ENCODE results near the gene C1QTNF8. TPM values are rescaled to one million over a fixed set of nuclear protein-coding genes. Genes with fewer than 3 reads are reported as not detected.

The C1QTNF8 gene
- not detected in 2 replicates for total RNA-seq

GRCh38 chr16:1096169-1097082 lies at the start of gene C1QTNF8:
TSS of gene C1QTNF8 (minus strand) at chr16:1096244. CDS start at chr16:1094922, 1,322 bp downstream.
- H3K27me3 Mint-ChIP-seq = no peaks in the 10 kb centered on the region
- H3K36me3 Mint-ChIP-seq (ENCODE audit: low read depth) = no peaks in the 10 kb centered on the region
- no peak for DNase-seq
- intact Hi-C loops (cut with micrococcal nuclease) = no loop called here
- no peaks in the 10 kb centered on the region for H3K4me1 Mint-ChIP-seq
- H3K9me3 Mint-ChIP-seq = no peaks in the 10 kb centered on the region
- H3K4me3 Mint-ChIP-seq = no peak within 1 kb of the TSS
- H3K27ac Mint-ChIP-seq = no peak within 1 kb of the TSS

DNA sequence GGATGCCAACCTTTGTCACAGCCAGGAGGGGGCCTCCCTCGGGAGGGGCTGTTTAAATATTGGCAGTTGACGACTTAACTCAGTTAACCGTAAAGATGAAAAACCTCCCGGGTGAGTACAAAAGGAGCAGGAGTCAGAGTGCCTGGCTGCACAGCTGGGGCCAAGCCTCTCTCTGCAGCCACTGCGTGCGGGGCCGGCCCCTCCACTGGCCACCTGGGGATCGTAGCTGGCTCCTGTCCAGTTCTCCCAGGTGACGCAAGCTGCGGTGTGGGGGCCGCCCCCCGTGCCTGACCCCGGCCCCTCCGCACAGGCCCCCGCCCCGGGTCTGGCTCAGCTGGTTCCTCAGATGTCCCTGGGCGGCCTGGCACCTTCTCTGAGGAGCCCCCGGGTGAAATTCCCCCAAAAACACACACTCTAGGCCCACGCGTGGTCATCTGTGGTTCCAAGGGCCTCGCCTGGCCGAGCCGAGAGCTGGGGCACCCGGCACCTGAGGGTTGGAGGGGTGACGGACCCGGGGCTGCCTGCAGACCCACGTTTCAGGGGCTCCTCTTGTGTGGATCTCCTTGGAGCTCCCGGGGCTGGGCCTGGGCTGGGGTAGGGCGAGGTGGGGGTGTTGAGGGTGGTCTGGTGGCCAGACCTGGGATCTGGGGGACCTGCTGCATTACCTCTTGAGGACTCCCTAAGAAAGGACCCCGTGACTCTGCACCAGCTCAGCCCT lies 49.5 kb upstream of the C1QTNF8 start:
- no peaks in the 10 kb centered on the region for H3K4me1 Mint-ChIP-seq
- no peak overlapping the region for H3K27ac Mint-ChIP-seq
- intact Hi-C loops (cut with micrococcal nuclease) = no loop called here
- DNase-seq = no peak
- H3K4me3 Mint-ChIP-seq = no peak overlapping the region
- no peaks in the 10 kb centered on the region for H3K36me3 Mint-ChIP-seq (ENCODE audit: low read depth)
- H3K27me3 Mint-ChIP-seq = no peaks in the 10 kb centered on the region
- H3K9me3 Mint-ChIP-seq = no peaks in the 10 kb centered on the region

- Mint-ChIP-seq H3K27me3 (no peaks in the 10 kb centered on the region), H3K4me1 (no peaks in the 10 kb centered on the region), H3K27ac (no peak overlapping the region), H3K36me3 (ENCODE audit: low read depth) (no peaks in the 10 kb centered on the region), H3K4me3 (no peak overlapping the region), H3K9me3 (no peaks in the 10 kb centered on the region)
- intact Hi-C loops (cut with micrococcal nuclease) = no loop called here
- DNase-seq = no peak
Measured at GRCh38 chr16:1144476-1145382, 48.7 kb upstream of the C1QTNF8 start.

DNA sequence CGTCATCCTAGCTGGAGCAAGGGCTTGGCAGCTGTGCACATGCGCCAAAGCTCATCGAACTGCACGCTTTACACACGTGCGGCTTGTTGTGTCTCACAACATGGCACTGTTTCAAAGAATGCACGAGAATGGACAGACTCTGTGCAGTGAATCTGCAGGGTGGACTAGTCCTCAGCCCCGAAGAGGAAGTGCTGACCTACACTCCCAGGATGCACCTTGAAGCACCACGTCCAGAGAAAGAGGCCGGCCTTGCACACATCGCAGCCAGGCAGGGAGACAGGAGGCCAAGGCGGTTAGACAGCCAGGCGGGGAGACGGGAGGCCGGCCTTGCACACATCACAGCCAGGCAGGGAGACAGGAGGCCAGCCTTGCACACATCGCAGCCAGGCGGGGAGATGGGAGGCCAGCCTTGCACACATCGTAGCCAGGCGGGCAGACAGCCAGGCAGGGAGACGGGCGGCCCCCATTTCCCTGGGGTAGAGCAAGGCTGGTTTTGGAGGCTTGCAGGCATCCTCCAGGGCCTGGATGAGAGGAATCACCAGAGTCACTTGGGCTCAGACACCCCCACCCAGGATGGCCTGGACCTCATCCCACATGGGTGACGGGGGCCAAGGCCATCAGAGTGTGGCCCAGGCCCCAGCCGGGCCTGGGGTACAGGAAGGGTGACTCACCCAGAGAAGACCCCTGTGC lies 47.9 kb upstream of the C1QTNF8 start:
- Mint-ChIP-seq H3K4me1 (no peaks in the 10 kb centered on the region), H3K36me3 (ENCODE audit: low read depth) (no peaks in the 10 kb centered on the region), H3K27ac (no peak overlapping the region), H3K27me3 (no peaks in the 10 kb centered on the region), H3K4me3 (no peak overlapping the region), H3K9me3 (no peaks in the 10 kb centered on the region)
- intact Hi-C loops (cut with micrococcal nuclease) = no loop called here
- no peak for DNase-seq

- no peaks in the 10 kb centered on the region for H3K27me3 Mint-ChIP-seq
- H3K36me3 Mint-ChIP-seq (ENCODE audit: low read depth) = no peaks in the 10 kb centered on the region
- intact Hi-C loops (cut with micrococcal nuclease) = no loop called here
- no peaks in the 10 kb centered on the region for H3K4me1 Mint-ChIP-seq
- DNase-seq = no peak
- no peaks in the 10 kb centered on the region for H3K9me3 Mint-ChIP-seq
- H3K27ac Mint-ChIP-seq = no peak overlapping the region
- H3K4me3 Mint-ChIP-seq = no peak overlapping the region
Measured at GRCh38 chr16:1142911-1143310, 46.9 kb upstream of the C1QTNF8 start.

- intact Hi-C loops (cut with micrococcal nuclease) = no loop called here
- Mint-ChIP-seq H3K27ac (no peak overlapping the region), H3K36me3 (ENCODE audit: low read depth) (no peaks in the 10 kb centered on the region), H3K4me1 (no peaks in the 10 kb centered on the region), H3K4me3 (no peak overlapping the region), H3K27me3 (no peaks in the 10 kb centered on the region), H3K9me3 (no peaks in the 10 kb centered on the region)
- no peak for DNase-seq
Measured at GRCh38 chr16:1141716-1142115, 45.7 kb upstream of the C1QTNF8 start.

- no peaks in the 10 kb centered on the region for H3K36me3 Mint-ChIP-seq (ENCODE audit: low read depth)
- no peak for DNase-seq
- H3K27me3 Mint-ChIP-seq = no peaks in the 10 kb centered on the region
- H3K27ac Mint-ChIP-seq = no peak overlapping the region
- H3K4me1 Mint-ChIP-seq = no peaks in the 10 kb centered on the region
- intact Hi-C loops (cut with micrococcal nuclease) = no loop called here
- H3K9me3 Mint-ChIP-seq = no peaks in the 10 kb centered on the region
- no peak overlapping the region for H3K4me3 Mint-ChIP-seq
Measured at GRCh38 chr16:1141191-1141590, 45.1 kb upstream of the C1QTNF8 start.

GRCh38 chr16:1140582-1141162 lies 44.6 kb upstream of the C1QTNF8 start:
- no peaks in the 10 kb centered on the region for H3K36me3 Mint-ChIP-seq (ENCODE audit: low read depth)
- no peak overlapping the region for H3K27ac Mint-ChIP-seq

DNA sequence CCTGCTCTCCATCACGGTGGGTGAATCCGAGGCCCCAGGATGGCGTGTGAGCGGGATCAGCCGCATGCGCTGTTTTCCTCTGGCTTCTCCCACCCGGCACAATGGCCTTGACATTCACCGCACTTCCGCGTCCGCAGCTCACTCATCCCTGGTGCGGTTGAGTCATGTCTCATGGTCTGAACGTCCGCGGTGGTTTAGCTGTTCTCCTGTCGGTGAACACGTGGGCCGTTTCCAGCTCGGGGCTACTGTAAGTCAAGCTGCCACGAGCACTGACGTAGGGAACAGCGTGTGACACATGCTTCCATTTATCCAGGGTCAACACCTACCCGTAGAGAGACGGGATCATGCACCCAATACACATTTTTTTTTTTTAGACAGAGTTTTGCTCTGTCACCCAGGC lies 41.6 kb upstream of the C1QTNF8 start:
- no peaks in the 10 kb centered on the region for H3K4me1 Mint-ChIP-seq
- H3K27me3 Mint-ChIP-seq = no peaks in the 10 kb centered on the region
- no peak for DNase-seq
- H3K27ac Mint-ChIP-seq = no peak overlapping the region
- intact Hi-C loops (cut with micrococcal nuclease) = no loop called here
- H3K36me3 Mint-ChIP-seq (ENCODE audit: low read depth) = no peaks in the 10 kb centered on the region
- H3K4me3 Mint-ChIP-seq = no peak overlapping the region
- no peaks in the 10 kb centered on the region for H3K9me3 Mint-ChIP-seq

More at GRCh38 chr16:1140582-1141162, 44.6 kb upstream of the C1QTNF8 start:
- no peaks in the 10 kb centered on the region for H3K27me3 Mint-ChIP-seq
- H3K4me1 Mint-ChIP-seq = no peaks in the 10 kb centered on the region
- DNase-seq = no peak
- intact Hi-C loops (cut with micrococcal nuclease) = no loop called here
- no peaks in the 10 kb centered on the region for H3K9me3 Mint-ChIP-seq
- H3K4me3 Mint-ChIP-seq = no peak overlapping the region

DNA sequence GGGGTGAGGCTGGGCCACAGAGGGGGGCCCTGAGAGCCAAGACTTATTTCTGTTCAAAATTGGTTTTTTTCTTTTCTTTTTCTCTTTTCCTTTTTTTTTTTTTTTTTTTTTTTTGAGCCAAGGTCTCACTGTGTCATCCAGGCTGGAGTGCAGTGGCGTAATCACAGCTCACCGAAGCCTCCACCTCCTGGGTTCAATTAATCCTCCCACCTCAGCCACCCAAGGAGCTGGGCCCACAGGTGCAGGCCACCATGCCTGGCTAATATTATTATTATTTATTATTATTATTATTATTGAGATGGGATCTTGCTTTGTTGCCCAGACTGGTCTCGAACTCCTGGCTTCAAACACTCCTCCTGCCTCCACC lies 39.4 kb upstream of the C1QTNF8 start:
- Mint-ChIP-seq H3K27me3 (no peaks in the 10 kb centered on the region), H3K4me1 (no peaks in the 10 kb centered on the region), H3K9me3 (no peaks in the 10 kb centered on the region), H3K4me3 (no peak overlapping the region), H3K27ac (no peak overlapping the region), H3K36me3 (ENCODE audit: low read depth) (no peaks in the 10 kb centered on the region)
- no peak for DNase-seq
- intact Hi-C loops (cut with micrococcal nuclease) = no loop called here

DNA sequence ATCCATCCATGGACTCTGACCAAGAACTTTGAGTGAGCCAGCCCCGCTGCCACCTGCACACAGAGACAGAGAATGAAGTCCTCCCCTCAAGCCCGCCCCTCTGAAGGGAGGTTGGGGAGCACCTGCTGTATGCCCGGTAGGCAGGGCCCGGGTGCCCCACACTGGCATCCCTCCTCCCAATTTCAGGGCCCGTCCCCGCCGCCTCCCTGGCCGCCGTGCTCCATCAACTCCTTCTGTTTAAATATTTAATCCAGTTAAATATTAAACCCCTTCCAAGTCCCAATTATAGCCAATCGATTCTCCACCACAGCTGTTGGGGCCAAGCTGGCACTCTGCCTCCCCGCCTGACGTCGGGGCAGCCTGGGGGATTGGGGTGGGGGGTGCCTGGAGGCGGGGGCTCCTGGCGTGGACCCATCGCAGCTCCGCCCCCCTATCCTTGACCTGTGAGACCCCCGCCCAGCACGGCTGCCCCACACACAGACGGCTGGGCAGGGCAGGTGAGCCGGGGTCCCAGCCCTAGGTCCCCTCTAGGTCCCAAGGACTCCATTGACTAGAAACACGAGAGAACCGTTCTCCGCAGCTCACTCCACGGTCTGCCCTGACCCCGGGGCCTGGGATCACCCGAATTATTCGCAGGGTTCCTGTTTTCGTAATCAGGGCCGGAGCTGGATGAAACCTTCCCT lies 38.9 kb upstream of the C1QTNF8 start:
- Mint-ChIP-seq H3K4me1 (no peaks in the 10 kb centered on the region), H3K27ac (no peak overlapping the region), H3K4me3 (no peak overlapping the region), H3K27me3 (no peaks in the 10 kb centered on the region), H3K36me3 (ENCODE audit: low read depth) (no peaks in the 10 kb centered on the region), H3K9me3 (no peaks in the 10 kb centered on the region)
- intact Hi-C loops (cut with micrococcal nuclease) = no loop called here
- DNase-seq = no peak

GRCh38 chr16:1133810-1134520 lies 37.9 kb upstream of the C1QTNF8 start:
- Mint-ChIP-seq H3K4me3 (no peak overlapping the region), H3K27me3 (no peaks in the 10 kb centered on the region), H3K4me1 (no peaks in the 10 kb centered on the region), H3K9me3 (no peaks in the 10 kb centered on the region), H3K36me3 (ENCODE audit: low read depth) (no peaks in the 10 kb centered on the region), H3K27ac (no peak overlapping the region)
- intact Hi-C loops (cut with micrococcal nuclease) = no loop called here
- DNase-seq = no peak
